Mammary epithelial cell (primary cell): Measurements from ENCODE around the gene DYNLRB2.

Experiments
- CTCF ChIP-seq, 2 donors: IDR thresholded peaks in 1 of 2; conservative IDR thresholded peaks in 1 of 2; 2 replicates each; pipeline ENCODE4 v1.5.1; 2011 to 2012; ENCODE audit warnings: inconsistent platforms in 2 of 2, low read length in 2 of 2, mild to moderate bottlenecking in 2 of 2, control low read depth in 1 of 2, low read depth in 1 of 2; ENCODE audit not compliant: insufficient read depth in 1 of 2; ENCODE audit errors: extremely low read depth in 1 of 2
- EZH2 ChIP-seq: IDR thresholded peaks from 2 replicates; pipeline ENCODE4 v1.6.1; 2012; ENCODE audit warnings: low read length, inconsistent platforms, borderline replicate concordance

- TF ChIP-seq CTCF (conservative IDR thresholded peaks at IDR 0.05 in 1 of 2, IDR thresholded peaks at IDR 0.05 in 1 of 2; ENCODE audit: extremely low read depth in 1 of 2, insufficient read depth in 1 of 2, low read depth in 1 of 2, low read length in 2 of 2) (no peak), EZH2 (no peak)
These were observed 29.3 kb downstream of the DYNLRB2 start for GRCh38 chr16:80570106-80570478.
